ENCODE results near the gene IL17C.
"Not testable (repeated sequence)": the region's sequence is repeated elsewhere in the genome, so short reads cannot be mapped to it uniquely, and the experiment has no call there.

The IL17C gene

GRCh38 chr16:88638323-88639230, at the start of gene IL17C:
TSS of gene IL17C (plus strand) at chr16:88638572. CDS start at chr16:88638642, 70 bp downstream.
- no peak for DNase-seq (ENCODE audit: low spot score)

GRCh38 chr16:88588754-88589153, 49.6 kb upstream of the IL17C start:
- DNase-seq (ENCODE audit: low spot score): no peak

- no peak for DNase-seq (ENCODE audit: low spot score)
Observed at GRCh38 chr16:88589441-88589840, 48.9 kb upstream of the IL17C start.

- DNase-seq (ENCODE audit: low spot score): no peak
Observed at GRCh38 chr16:88591577-88592021, 46.8 kb upstream of the IL17C start.

- DNase-seq (ENCODE audit: low spot score): no peak
Observed at GRCh38 chr16:88593061-88593460, 45.3 kb upstream of the IL17C start.

- no peak for DNase-seq (ENCODE audit: low spot score)
Observed at GRCh38 chr16:88593489-88593888, 44.9 kb upstream of the IL17C start.

GRCh38 chr16:88593910-88594309, 44.5 kb upstream of the IL17C start:
- DNase-seq (ENCODE audit: low spot score): no peak

- DNase-seq (ENCODE audit: low spot score): no peak
Observed at GRCh38 chr16:88595101-88595500, 43.3 kb upstream of the IL17C start.

GRCh38 chr16:88595921-88596320, 42.5 kb upstream of the IL17C start:
- DNase-seq (ENCODE audit: low spot score): no peak

GRCh38 chr16:88596483-88596882, 41.9 kb upstream of the IL17C start:
- DNase-seq (ENCODE audit: low spot score): no peak

GRCh38 chr16:88597856-88598491, 40.4 kb upstream of the IL17C start:
- DNase-seq (ENCODE audit: low spot score): no peak

GRCh38 chr16:88599092-88599733, 39.2 kb upstream of the IL17C start:
- DNase-seq (ENCODE audit: low spot score): peak; percentile 75

- DNase-seq (ENCODE audit: low spot score): no peak
Observed at GRCh38 chr16:88599825-88600538, 38.4 kb upstream of the IL17C start.

GRCh38 chr16:88600539-88600896, 37.9 kb upstream of the IL17C start:
- DNase-seq (ENCODE audit: low spot score): no peak

GRCh38 chr16:88601313-88602036, 36.9 kb upstream of the IL17C start:
- DNase-seq (ENCODE audit: low spot score): no peak

GRCh38 chr16:88602091-88602490, 36.3 kb upstream of the IL17C start:
- DNase-seq (ENCODE audit: low spot score): no peak

- DNase-seq (ENCODE audit: low spot score): no peak
Observed at GRCh38 chr16:88605186-88606147, 32.9 kb upstream of the IL17C start.

- no peak for DNase-seq (ENCODE audit: low spot score)
Observed at GRCh38 chr16:88606148-88606757, 32.1 kb upstream of the IL17C start.

GRCh38 chr16:88608076-88608475, 30.3 kb upstream of the IL17C start:
- no peak for DNase-seq (ENCODE audit: low spot score)

- not testable (repeated sequence) for DNase-seq (ENCODE audit: low spot score)
Observed at GRCh38 chr16:88609426-88609825, 28.9 kb upstream of the IL17C start.

All from kidney capillary endothelial cell (primary cell).